Neural progenitor cell (in vitro differentiated cells): Measurements from ENCODE around the gene HHAT.

Source experiments
- EZH2 ChIP-seq: fragments of 200-600 bp; sonication (generic); IDR thresholded peaks from 2 replicates; pipeline ENCODE4 v1.6.1; 2017; ENCODE audit warnings: antibody characterized with exemption, mild to moderate bottlenecking, moderate library complexity
- TF ChIP-seq, protein P1 (sequence below): fragments of 200-600 bp; sonication (generic); IDR thresholded peaks from 2 replicates; pipeline ENCODE4 v1.5.1; 2017; ENCODE audit warnings: antibody characterized with exemption, mild to moderate bottlenecking

DNA sequence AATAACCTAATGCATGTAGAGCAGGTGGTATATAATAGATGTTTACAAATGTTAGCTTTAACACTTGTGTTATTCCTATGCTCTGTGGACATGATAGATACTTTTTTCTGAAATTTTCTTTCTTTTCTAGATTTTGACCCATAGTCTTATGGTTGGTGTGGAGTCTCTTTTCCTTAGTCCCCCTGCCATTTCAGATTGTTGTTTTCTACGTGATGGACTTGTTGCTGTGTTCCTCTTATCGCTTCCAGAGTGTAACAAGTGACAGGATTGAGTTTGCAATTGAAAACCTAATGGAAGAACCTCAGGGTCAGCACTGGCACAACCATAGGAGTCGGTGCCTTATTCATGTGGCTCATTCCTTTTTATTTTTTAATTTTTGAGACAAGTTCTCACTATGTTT, 136.4 kb downstream of the HHAT start:
- TF ChIP-seq, protein P1, sequence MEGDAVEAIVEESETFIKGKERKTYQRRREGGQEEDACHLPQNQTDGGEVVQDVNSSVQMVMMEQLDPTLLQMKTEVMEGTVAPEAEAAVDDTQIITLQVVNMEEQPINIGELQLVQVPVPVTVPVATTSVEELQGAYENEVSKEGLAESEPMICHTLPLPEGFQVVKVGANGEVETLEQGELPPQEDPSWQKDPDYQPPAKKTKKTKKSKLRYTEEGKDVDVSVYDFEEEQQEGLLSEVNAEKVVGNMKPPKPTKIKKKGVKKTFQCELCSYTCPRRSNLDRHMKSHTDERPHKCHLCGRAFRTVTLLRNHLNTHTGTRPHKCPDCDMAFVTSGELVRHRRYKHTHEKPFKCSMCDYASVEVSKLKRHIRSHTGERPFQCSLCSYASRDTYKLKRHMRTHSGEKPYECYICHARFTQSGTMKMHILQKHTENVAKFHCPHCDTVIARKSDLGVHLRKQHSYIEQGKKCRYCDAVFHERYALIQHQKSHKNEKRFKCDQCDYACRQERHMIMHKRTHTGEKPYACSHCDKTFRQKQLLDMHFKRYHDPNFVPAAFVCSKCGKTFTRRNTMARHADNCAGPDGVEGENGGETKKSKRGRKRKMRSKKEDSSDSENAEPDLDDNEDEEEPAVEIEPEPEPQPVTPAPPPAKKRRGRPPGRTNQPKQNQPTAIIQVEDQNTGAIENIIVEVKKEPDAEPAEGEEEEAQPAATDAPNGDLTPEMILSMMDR: no peak
- no peak for TF ChIP-seq EZH2
